IMR-90 (cell line): Measurements from ENCODE around the gene ASTN2. TPM values are rescaled to one million over a fixed set of nuclear protein-coding genes. Genes with fewer than 3 reads are reported as not detected.

Experiments
- ATAC-seq: fragments of 200-7000 bp; cut with Tn5 transposase; 2 replicates; pipeline ENCODE4 v1.9.1; 2020; ENCODE audit warnings: low read depth, mild to moderate bottlenecking, moderate library complexity
- BruUV-seq: library from RNA; stranded (reverse); fragments of 400-500 nt; replicated peaks from 2 replicates; lab custom pipeline; 2021; lab: Mats Ljungman, UMichigan
- CTCF ChIA-PET: fragments of 300-600 bp; formaldehyde crosslinking; extraction: SDS; loops from one replicate; lab custom pipeline; 2021; ENCODE audit warnings: antibody characterized with exemption; lab: Yijun Ruan, JAX
- POLR2A ChIA-PET: fragments of 300-600 bp; sonication (Branson Sonifier 250); formaldehyde crosslinking; loops from one replicate; lab custom pipeline; 2022; ENCODE audit warnings: antibody characterized with exemption; ENCODE audit not compliant: unreplicated experiment; lab: Charles Lee
- DNase-seq: peaks from one replicate; pipeline ENCODE4 v3.0.0; 2013
- H2AFZ ChIP-seq: replicated peaks from 2 replicates; pipeline ENCODE3; 2013; ENCODE audit warnings: low read length, mild to moderate bottlenecking; ENCODE audit not compliant: poor library complexity
- H2AK5ac ChIP-seq: 2 replicates; pipeline ENCODE4 v1.6.1; 2013; ENCODE audit warnings: low read depth, low read length, inconsistent platforms
- H2AK9ac ChIP-seq: replicated peaks from 2 replicates; pipeline ENCODE3; 2013; ENCODE audit warnings: mild to moderate bottlenecking, low read depth, low read length, moderate library complexity; ENCODE audit not compliant: poor library complexity
- H2BK120ac ChIP-seq: 2 replicates; pipeline ENCODE4 v1.6.1; 2013; ENCODE audit warnings: low read depth, low read length, inconsistent platforms
- H2BK15ac ChIP-seq: 3 replicates; pipeline ENCODE4 v1.6.1; 2013; ENCODE audit warnings: low read depth, low read length, inconsistent platforms
- H2BK20ac ChIP-seq: 2 replicates; pipeline ENCODE4 v1.6.1; 2013; ENCODE audit warnings: low read depth, mild to moderate bottlenecking, inconsistent platforms, low read length, moderate library complexity
- H2BK5ac ChIP-seq: 2 replicates; pipeline ENCODE4 v1.6.1; 2013; ENCODE audit warnings: mild to moderate bottlenecking, low read depth, low read length, inconsistent platforms; ENCODE audit not compliant: poor library complexity, severe bottlenecking
- H3K14ac ChIP-seq: replicated peaks from 2 replicates; pipeline ENCODE4 v1.6.1; 2013; ENCODE audit warnings: low read depth, low read length, inconsistent platforms
- H3K18ac ChIP-seq: 2 replicates; pipeline ENCODE4 v1.6.1; 2013; ENCODE audit warnings: low read depth, low read length, control low read depth
- H3K23ac ChIP-seq: 2 replicates; pipeline ENCODE4 v1.6.1; 2013; ENCODE audit warnings: low read depth, low read length, inconsistent platforms
- H3K27ac ChIP-seq: 2 replicates; pipeline ENCODE4 v1.5.1; 2013; ENCODE audit warnings: mild to moderate bottlenecking, control low read depth, low read length; ENCODE audit not compliant: insufficient read depth
- H3K27me3 ChIP-seq: 2 replicates; pipeline ENCODE4 v1.6.1; 2013; ENCODE audit warnings: low read length; ENCODE audit not compliant: control insufficient read depth, insufficient read depth
- H3K36me3 ChIP-seq: 2 replicates; pipeline ENCODE4 v1.6.1; 2013; ENCODE audit warnings: low read length, mixed read lengths; ENCODE audit not compliant: control insufficient read depth, insufficient read depth
- H3K4ac ChIP-seq: 2 replicates; pipeline ENCODE4 v1.6.1; 2013; ENCODE audit warnings: low read depth, low read length, inconsistent platforms
- H3K4me1 ChIP-seq: 2 replicates; pipeline ENCODE4 v1.6.1; 2013; ENCODE audit warnings: low read length, mixed read lengths; ENCODE audit not compliant: control insufficient read depth, insufficient read depth
- H3K4me2 ChIP-seq: 2 replicates; pipeline ENCODE4 v1.6.1; 2013; ENCODE audit warnings: low read depth, mild to moderate bottlenecking, control low read depth, low read length, moderate library complexity
- H3K4me3 ChIP-seq: 2 replicates; pipeline ENCODE4 v1.5.1; 2013; ENCODE audit warnings: low read depth, mild to moderate bottlenecking, control low read depth, low read length, moderate library complexity; ENCODE audit not compliant: insufficient read depth
- H3K56ac ChIP-seq: 2 replicates; pipeline ENCODE4 v1.6.1; 2013; ENCODE audit warnings: low read length, inconsistent platforms; ENCODE audit not compliant: insufficient read depth; ENCODE audit errors: extremely low read depth
- H3K79me1 ChIP-seq, 2 experiments: 2 replicates each; pipeline ENCODE4 v1.6.1; 2013; ENCODE audit warnings: low read length in 2 of 2, inconsistent platforms in 1 of 2, low read depth in 1 of 2
- H3K9ac ChIP-seq: 2 replicates; pipeline ENCODE4 v1.6.1; 2013; ENCODE audit warnings: low read depth, low read length, control low read depth
- H3K9me1 ChIP-seq: 2 replicates; pipeline ENCODE4 v1.6.1; 2013; ENCODE audit warnings: low read length, inconsistent platforms; ENCODE audit not compliant: insufficient read depth
- H3K9me3 ChIP-seq: 2 replicates; pipeline ENCODE4 v1.6.1; 2013; ENCODE audit warnings: low read length; ENCODE audit not compliant: control insufficient read depth, insufficient read depth
- H4K20me1 ChIP-seq: 2 replicates; pipeline ENCODE4 v1.6.1; 2013; ENCODE audit warnings: low read length, inconsistent platforms; ENCODE audit not compliant: insufficient read depth
- H4K5ac ChIP-seq: 2 replicates; pipeline ENCODE4 v1.6.1; 2013; ENCODE audit warnings: mild to moderate bottlenecking, low read depth, low read length, control low read depth
- H4K8ac ChIP-seq, 2 experiments: 2 replicates each; pipeline ENCODE4 v1.6.1; 2013; ENCODE audit warnings: low read depth in 2 of 2, low read length in 2 of 2, control low read depth in 1 of 2, inconsistent platforms in 1 of 2
- H4K91ac ChIP-seq: 2 replicates; pipeline ENCODE4 v1.6.1; 2013; ENCODE audit warnings: low read depth, low read length, inconsistent platforms; ENCODE audit not compliant: insufficient read depth
- BHLHE40 ChIP-seq: fragments of 150-350 bp; IDR thresholded peaks from 2 replicates; pipeline ENCODE4 v1.6.1; 2016; ENCODE audit warnings: mild to moderate bottlenecking, low read depth, low read length
- CEBPB ChIP-seq: IDR thresholded peaks from 2 replicates; pipeline ENCODE4 v1.6.1; 2012; ENCODE audit warnings: low read depth, low read length, improper control_type of control experiment
- CHD1 ChIP-seq: IDR thresholded peaks from 2 replicates; pipeline ENCODE4 v1.6.1; 2012; ENCODE audit warnings: low read depth, low read length, improper control_type of control experiment
- CTCF ChIP-seq: conservative IDR thresholded peaks from 2 replicates; pipeline ENCODE4 v1.5.1; 2012; ENCODE audit warnings: mild to moderate bottlenecking, low read depth, low read length, improper control_type of control experiment
- ELK1 ChIP-seq: fragments of 150-350 bp; IDR thresholded peaks from 2 replicates; pipeline ENCODE4 v1.6.1; 2016; ENCODE audit warnings: low read depth, mild to moderate bottlenecking, low read length, moderate library complexity, borderline replicate concordance
- FOS ChIP-seq: fragments of 150-350 bp; IDR thresholded peaks from 2 replicates; pipeline ENCODE4 v1.6.1; 2016; ENCODE audit warnings: low read depth, low read length
- MAFK ChIP-seq: IDR thresholded peaks from 2 replicates; pipeline ENCODE4 v1.6.1; 2012; ENCODE audit warnings: low read depth, low read length, improper control_type of control experiment
- MAZ ChIP-seq: IDR thresholded peaks from 2 replicates; pipeline ENCODE4 v1.6.1; 2012; ENCODE audit warnings: low read depth, mild to moderate bottlenecking, low read length, improper control_type of control experiment, moderate library complexity, borderline replicate concordance
- MXI1 ChIP-seq: IDR thresholded peaks from 2 replicates; pipeline ENCODE4 v1.6.1; 2012; ENCODE audit warnings: low read depth, mild to moderate bottlenecking, low read length, moderate library complexity, borderline replicate concordance
- NFE2L2 ChIP-seq: fragments of 150-350 bp; IDR thresholded peaks from 2 replicates; pipeline ENCODE4 v1.6.1; 2016; ENCODE audit warnings: low read depth, mild to moderate bottlenecking, low read length
- POLR2A ChIP-seq: IDR thresholded peaks from 2 replicates; pipeline ENCODE4 v1.6.1; 2012; ENCODE audit warnings: mild to moderate bottlenecking, low read depth, low read length
- RAD21 ChIP-seq: IDR thresholded peaks from 2 replicates; pipeline ENCODE4 v1.6.1; 2012; ENCODE audit warnings: low read length, improper control_type of control experiment
- RCOR1 ChIP-seq: IDR thresholded peaks from 2 replicates; pipeline ENCODE4 v1.6.1; 2012; ENCODE audit warnings: mild to moderate bottlenecking, low read length, improper control_type of control experiment; ENCODE audit not compliant: insufficient replicate concordance
- RFX5 ChIP-seq: IDR thresholded peaks from 2 replicates; pipeline ENCODE4 v1.8.0; 2012; ENCODE audit warnings: low read depth, mild to moderate bottlenecking, low read length, moderate library complexity
- SMC3 ChIP-seq: fragments of 150-350 bp; IDR thresholded peaks from 2 replicates; pipeline ENCODE4 v1.6.1; 2016; ENCODE audit warnings: low read depth, mild to moderate bottlenecking, antibody characterized with exemption, low read length, moderate library complexity
- USF2 ChIP-seq: fragments of 150-350 bp; IDR thresholded peaks from 2 replicates; pipeline ENCODE4 v1.6.1; 2017; ENCODE audit warnings: mild to moderate bottlenecking, antibody characterized with exemption, low read length, low read depth
- WGBS, 2 experiments: methylation state at CpG; one replicate each; pipeline versions ENCODE4 v1.1.5 to v1.1.7; 2013; ENCODE audit warnings: missing lambda C conversion rate in 2 of 2; ENCODE audit not compliant: insufficient read length in 1 of 2; ENCODE audit errors: extremely low coverage in 2 of 2; 5-methylcytosine and 5-hydroxymethylcytosine counted together
- dilution Hi-C: fragments of 300-500 bp; cut with HindIII; formaldehyde crosslinking; loops from one replicate; pipeline ENCODE4 v1.14.3; 2018; ENCODE audit warnings: low sequenced_read_pairs; ENCODE audit not compliant: unreplicated experiment
- in situ Hi-C: fragments of 300-500 bp; cut with MboI; formaldehyde crosslinking; loops from 3 replicates; pipeline ENCODE4 v1.14.3; 2019; ENCODE audit warnings: low sequenced_read_pairs, inconsistent platforms, mixed read lengths
- intact Hi-C: fragments of 100-400 bp; cut with micrococcal nuclease; formaldehyde crosslinking; loops from 2 replicates; pipeline ENCODE4 v1.10.0; 2022
- polyA plus RNA-seq, 3 experiments: library from polyadenylated mRNA; depleted of rRNA; stranded (reverse); fragments of >200 nt; gene quantifications; 2 replicates each; pipeline ENCODE4 v1.2.3, GENCODE V29; 2012; ENCODE audit warnings: low replicate concordance in 1 of 3
- total RNA-seq: library from RNA; depleted of rRNA; stranded (reverse); fragments of >200 nt; gene quantifications from 2 replicates; pipeline ENCODE4 v1.2.3, GENCODE V29; 2012

ASTN2 gene
- total and polyA plus RNA-seq, 2 of the 4 experiments (the other 2 are of a cell fraction), result 3.8 to 6.8 TPM

- peaks cover 6% of the 10 kb centered on the region for H3K4me1 ChIP-seq
- POLR2A ChIA-PET, result no interaction called here
- H3K4me2 ChIP-seq, result no peak overlapping the region
- no peak overlapping the region for H2BK15ac ChIP-seq
- TF ChIP-seq RCOR1 (no peak), RAD21 (no peak), MAZ (no peak), MAFK (no peak), CEBPB (no peak), USF2 (no peak), ELK1 (no peak), SMC3 (no peak), RFX5 (no peak), POLR2A (no peak), BHLHE40 (no peak), FOS (no peak), NFE2L2 (no peak), MXI1 (no peak), CTCF (no peak), CHD1 (no peak)
- H4K8ac ChIP-seq, result no peak overlapping the region
- H3K27me3 ChIP-seq, result no peaks in the 10 kb centered on the region
- no peak overlapping the region for H3K4ac ChIP-seq
- dilution Hi-C loops (no loop called here), in situ Hi-C loops (loop anchor here (10.0 kb wide), 1 partner anchor 1062 kb away; no protein-coding TSS in a partner anchor), intact Hi-C loops (loop anchor here (10.0 kb wide), 1 partner anchor 252 kb away; no protein-coding TSS in a partner anchor)
- no peak overlapping the region for H3K9ac ChIP-seq
- H2BK20ac ChIP-seq, result no peak overlapping the region
- H3K18ac ChIP-seq, result no peak overlapping the region; the same call in 1 of the 2 replicates
- H4K20me1 ChIP-seq, result no peaks in the 10 kb centered on the region
- no peak overlapping the region for H2AK5ac ChIP-seq
- H2AFZ ChIP-seq, result no peak overlapping the region
- H3K56ac ChIP-seq, result no peak overlapping the region
- BruUV-seq, result no TSS peak
- no peak overlapping the region for H3K23ac ChIP-seq
- H3K14ac ChIP-seq, result no peak overlapping the region
- no peaks in the 10 kb centered on the region for H3K9me1 ChIP-seq
- ATAC-seq (no peak), DNase-seq (no peak)
- H2BK5ac ChIP-seq, result no peak overlapping the region
- no peaks in the 10 kb centered on the region for H3K79me1 ChIP-seq
- no peaks in the 10 kb centered on the region for H3K36me3 ChIP-seq
- H4K5ac ChIP-seq, result no peak overlapping the region
- H3K9me3 ChIP-seq, result no peaks in the 10 kb centered on the region
- H3K27ac ChIP-seq, result no peak overlapping the region
- no peak overlapping the region for H2BK120ac ChIP-seq
- CTCF ChIA-PET, result no interaction called here
- H4K91ac ChIP-seq, result no peak overlapping the region
- H2AK9ac ChIP-seq, result no peak overlapping the region
- no CpG with 5 or more reads among the region's 5 CpGs for WGBS, 2 experiments
- no peak overlapping the region for H3K4me3 ChIP-seq
These were observed 758.3 kb downstream of the ASTN2 start for GRCh38 chr9:116656501-116656971.
